H1 (cell line): ENCODE data around the gene RPL14. TPM values are rescaled to one million over a fixed set of nuclear protein-coding genes. Genes with fewer than 3 reads are reported as not detected.

ENCODE experiments used
- CTBP2 ChIP-seq: IDR thresholded peaks from 2 replicates; pipeline ENCODE4 v1.7.0; 2011; ENCODE audit warnings: borderline replicate concordance, mild to moderate bottlenecking, moderate library complexity, mixed read lengths, low read length; ENCODE audit not compliant: insufficient read depth, insufficient read length
- GTF2F1 ChIP-seq: IDR thresholded peaks from 2 replicates; pipeline ENCODE4 v1.6.1; 2012; ENCODE audit warnings: low read depth, low read length, improper control_type of control experiment, borderline replicate concordance
- RXRA ChIP-seq: IDR thresholded peaks from 2 replicates; pipeline ENCODE4 v1.6.1; 2011; ENCODE audit warnings: low read depth, mild to moderate bottlenecking, low read length, moderate library complexity; ENCODE audit not compliant: insufficient read depth
- polyA plus RNA-seq, 7 experiments: library from polyadenylated mRNA; depleted of rRNA in 3 of 7; stranded (reverse) in 5 of 7; unstranded in 2 of 7; fragments of >200 nt in 5 of 7; fragments of 200-250 nt in 2 of 7; gene quantifications; 1 replicate in 5 of 7; 2 replicates in 1 of 7; 4 replicates in 1 of 7; pipeline versions ENCODE4 v1.2.1 to v1.2.3, GENCODE V29; 2011 to 2013; ENCODE audit warnings: missing spikeins in 2 of 7, mixed read lengths in 2 of 7
- total RNA-seq: library from RNA; stranded (reverse); fragmentation: NEBNext Ultra II Directional; extraction: Animal tissue kit (Norgen Biotek cat#: 25700); gene quantifications from 2 replicates; pipeline ENCODE4 v1.2.1, GENCODE V29; 2021
- TF ChIP-seq, protein P1 (sequence below): fragments of 300-600 bp; sonication (generic); IDR thresholded peaks from 2 replicates; pipeline ENCODE4 v1.7.1; 2012; ENCODE audit warnings: low read length, moderate library complexity, mild to moderate bottlenecking, inconsistent platforms; ENCODE audit not compliant: insufficient replicate concordance

Gene RPL14
- total and polyA plus RNA-seq, 2 of the 8 experiments (the other 6 are each of a cell fraction or from before 2014, with no cell fraction given) = 1,192 to 2,341 TPM

GRCh38 chr3:40437889-40438288, 19.2 kb upstream of the RPL14 start (continued):
- TF ChIP-seq, protein P1, sequence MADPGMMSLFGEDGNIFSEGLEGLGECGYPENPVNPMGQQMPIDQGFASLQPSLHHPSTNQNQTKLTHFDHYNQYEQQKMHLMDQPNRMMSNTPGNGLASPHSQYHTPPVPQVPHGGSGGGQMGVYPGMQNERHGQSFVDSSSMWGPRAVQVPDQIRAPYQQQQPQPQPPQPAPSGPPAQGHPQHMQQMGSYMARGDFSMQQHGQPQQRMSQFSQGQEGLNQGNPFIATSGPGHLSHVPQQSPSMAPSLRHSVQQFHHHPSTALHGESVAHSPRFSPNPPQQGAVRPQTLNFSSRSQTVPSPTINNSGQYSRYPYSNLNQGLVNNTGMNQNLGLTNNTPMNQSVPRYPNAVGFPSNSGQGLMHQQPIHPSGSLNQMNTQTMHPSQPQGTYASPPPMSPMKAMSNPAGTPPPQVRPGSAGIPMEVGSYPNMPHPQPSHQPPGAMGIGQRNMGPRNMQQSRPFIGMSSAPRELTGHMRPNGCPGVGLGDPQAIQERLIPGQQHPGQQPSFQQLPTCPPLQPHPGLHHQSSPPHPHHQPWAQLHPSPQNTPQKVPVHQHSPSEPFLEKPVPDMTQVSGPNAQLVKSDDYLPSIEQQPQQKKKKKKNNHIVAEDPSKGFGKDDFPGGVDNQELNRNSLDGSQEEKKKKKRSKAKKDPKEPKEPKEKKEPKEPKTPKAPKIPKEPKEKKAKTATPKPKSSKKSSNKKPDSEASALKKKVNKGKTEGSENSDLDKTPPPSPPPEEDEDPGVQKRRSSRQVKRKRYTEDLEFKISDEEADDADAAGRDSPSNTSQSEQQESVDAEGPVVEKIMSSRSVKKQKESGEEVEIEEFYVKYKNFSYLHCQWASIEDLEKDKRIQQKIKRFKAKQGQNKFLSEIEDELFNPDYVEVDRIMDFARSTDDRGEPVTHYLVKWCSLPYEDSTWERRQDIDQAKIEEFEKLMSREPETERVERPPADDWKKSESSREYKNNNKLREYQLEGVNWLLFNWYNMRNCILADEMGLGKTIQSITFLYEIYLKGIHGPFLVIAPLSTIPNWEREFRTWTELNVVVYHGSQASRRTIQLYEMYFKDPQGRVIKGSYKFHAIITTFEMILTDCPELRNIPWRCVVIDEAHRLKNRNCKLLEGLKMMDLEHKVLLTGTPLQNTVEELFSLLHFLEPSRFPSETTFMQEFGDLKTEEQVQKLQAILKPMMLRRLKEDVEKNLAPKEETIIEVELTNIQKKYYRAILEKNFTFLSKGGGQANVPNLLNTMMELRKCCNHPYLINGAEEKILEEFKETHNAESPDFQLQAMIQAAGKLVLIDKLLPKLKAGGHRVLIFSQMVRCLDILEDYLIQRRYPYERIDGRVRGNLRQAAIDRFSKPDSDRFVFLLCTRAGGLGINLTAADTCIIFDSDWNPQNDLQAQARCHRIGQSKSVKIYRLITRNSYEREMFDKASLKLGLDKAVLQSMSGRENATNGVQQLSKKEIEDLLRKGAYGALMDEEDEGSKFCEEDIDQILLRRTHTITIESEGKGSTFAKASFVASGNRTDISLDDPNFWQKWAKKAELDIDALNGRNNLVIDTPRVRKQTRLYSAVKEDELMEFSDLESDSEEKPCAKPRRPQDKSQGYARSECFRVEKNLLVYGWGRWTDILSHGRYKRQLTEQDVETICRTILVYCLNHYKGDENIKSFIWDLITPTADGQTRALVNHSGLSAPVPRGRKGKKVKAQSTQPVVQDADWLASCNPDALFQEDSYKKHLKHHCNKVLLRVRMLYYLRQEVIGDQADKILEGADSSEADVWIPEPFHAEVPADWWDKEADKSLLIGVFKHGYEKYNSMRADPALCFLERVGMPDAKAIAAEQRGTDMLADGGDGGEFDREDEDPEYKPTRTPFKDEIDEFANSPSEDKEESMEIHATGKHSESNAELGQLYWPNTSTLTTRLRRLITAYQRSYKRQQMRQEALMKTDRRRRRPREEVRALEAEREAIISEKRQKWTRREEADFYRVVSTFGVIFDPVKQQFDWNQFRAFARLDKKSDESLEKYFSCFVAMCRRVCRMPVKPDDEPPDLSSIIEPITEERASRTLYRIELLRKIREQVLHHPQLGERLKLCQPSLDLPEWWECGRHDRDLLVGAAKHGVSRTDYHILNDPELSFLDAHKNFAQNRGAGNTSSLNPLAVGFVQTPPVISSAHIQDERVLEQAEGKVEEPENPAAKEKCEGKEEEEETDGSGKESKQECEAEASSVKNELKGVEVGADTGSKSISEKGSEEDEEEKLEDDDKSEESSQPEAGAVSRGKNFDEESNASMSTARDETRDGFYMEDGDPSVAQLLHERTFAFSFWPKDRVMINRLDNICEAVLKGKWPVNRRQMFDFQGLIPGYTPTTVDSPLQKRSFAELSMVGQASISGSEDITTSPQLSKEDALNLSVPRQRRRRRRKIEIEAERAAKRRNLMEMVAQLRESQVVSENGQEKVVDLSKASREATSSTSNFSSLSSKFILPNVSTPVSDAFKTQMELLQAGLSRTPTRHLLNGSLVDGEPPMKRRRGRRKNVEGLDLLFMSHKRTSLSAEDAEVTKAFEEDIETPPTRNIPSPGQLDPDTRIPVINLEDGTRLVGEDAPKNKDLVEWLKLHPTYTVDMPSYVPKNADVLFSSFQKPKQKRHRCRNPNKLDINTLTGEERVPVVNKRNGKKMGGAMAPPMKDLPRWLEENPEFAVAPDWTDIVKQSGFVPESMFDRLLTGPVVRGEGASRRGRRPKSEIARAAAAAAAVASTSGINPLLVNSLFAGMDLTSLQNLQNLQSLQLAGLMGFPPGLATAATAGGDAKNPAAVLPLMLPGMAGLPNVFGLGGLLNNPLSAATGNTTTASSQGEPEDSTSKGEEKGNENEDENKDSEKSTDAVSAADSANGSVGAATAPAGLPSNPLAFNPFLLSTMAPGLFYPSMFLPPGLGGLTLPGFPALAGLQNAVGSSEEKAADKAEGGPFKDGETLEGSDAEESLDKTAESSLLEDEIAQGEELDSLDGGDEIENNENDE = no peak
- no peak for TF ChIP-seq GTF2F1
- TF ChIP-seq RXRA = no peak
- TF ChIP-seq CTBP2 = no peak
